ENCODE results near the gene CDS2.

Gene CDS2

DNA sequence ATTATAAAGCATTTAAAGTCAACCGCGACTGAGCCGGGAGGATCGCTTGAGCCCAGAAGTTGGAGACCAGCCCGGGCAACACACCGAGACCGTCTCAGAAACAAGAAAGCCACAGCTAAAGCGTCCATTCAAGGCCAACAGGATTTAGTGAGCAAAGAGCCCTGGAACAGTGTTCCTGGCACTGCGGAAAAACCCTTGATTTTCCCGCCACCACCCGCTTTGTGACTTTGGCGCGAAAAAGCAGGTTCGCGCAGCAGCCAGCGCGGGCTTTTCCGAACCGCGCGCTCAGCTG, 7.7 kb upstream of the CDS2 start:
- DNase-seq (ENCODE audit: low read depth in 2 of 2, low spot score in 1 of 2) = no peak

DNA sequence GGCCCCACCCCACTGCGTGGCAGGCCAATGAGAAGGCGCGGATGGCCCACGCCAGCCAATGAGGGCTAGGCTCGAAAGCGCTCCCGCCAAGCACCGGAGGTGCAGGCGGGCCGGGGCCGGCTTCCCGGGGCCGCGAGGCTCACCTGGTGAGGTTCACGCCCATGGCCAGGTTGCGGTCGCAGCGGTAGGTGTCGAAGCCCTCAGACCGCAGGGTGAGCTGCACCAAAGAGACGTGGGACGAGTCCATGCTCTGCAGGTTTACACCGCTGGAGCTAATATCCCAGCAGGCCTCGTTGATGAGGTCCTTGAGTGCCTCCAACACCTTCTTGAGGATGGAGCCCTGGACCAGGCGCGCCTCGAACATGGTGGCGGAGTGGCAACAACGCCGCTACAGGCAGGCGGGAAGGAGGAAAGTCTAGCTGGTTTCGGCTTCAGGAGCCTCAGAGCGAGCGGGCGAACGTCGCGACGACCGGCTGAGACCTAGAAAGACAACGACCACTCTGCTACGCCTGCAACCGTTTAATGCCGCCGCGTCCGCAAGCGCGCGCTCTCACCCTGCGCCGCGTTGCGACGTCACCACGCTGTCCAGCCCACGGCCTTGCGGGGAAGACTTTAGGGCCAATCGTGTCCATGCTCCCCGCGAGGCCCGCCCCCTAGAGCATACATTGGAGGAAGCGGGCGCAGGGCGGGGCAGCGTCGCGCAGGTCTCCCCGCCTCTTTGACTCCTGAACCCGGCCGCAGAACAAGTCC, 7.2 kb upstream of the CDS2 start, which contains the start of gene PCNA:
PCNA (minus strand) TSS at position 524 of the 750 bp plus-strand sequence; CDS start at position 364, 160 bp downstream.
- DNase-seq (ENCODE audit: low read depth in 2 of 2, low spot score in 1 of 2) = peak; percentile 82 to 93

DNA sequence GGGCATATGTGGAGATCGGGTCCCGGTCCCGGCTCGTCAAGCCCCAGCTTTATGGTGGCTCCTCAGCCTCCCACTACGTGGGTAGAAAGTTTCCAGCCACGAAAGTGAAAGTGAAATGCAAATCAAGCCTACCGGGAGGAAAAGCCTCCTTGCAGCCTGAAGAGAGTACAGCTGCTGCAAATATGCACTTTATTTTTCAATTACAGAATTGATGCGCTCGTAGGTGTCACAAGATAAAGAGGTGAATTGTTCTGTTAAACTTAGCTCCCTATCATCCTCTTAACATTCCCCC, 6.7 kb upstream of the CDS2 start:
- DNase-seq (ENCODE audit: low read depth in 2 of 2, low spot score in 1 of 2) = no peak

DNA sequence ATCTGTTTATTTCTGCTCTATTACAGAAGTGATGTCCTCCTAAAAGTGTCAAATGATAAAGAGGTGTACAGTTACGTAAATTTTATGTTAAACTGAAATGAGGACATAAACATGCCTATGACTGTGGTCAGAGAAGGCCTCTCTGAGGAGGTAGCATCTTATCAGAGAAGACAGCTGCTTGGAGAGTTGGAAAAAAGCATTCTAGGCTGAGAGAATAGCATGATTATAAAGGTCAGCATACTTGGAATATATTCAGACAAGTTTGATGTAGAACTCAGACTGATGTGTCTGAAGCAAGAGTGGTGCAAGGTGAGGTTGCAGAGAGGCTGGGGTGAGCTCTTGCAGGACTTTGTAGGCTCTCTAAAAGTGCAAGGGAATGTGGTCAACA, 3.9 kb upstream of the CDS2 start:
- DNase-seq (ENCODE audit: low read depth in 2 of 2, low spot score in 1 of 2) = no peak

DNA sequence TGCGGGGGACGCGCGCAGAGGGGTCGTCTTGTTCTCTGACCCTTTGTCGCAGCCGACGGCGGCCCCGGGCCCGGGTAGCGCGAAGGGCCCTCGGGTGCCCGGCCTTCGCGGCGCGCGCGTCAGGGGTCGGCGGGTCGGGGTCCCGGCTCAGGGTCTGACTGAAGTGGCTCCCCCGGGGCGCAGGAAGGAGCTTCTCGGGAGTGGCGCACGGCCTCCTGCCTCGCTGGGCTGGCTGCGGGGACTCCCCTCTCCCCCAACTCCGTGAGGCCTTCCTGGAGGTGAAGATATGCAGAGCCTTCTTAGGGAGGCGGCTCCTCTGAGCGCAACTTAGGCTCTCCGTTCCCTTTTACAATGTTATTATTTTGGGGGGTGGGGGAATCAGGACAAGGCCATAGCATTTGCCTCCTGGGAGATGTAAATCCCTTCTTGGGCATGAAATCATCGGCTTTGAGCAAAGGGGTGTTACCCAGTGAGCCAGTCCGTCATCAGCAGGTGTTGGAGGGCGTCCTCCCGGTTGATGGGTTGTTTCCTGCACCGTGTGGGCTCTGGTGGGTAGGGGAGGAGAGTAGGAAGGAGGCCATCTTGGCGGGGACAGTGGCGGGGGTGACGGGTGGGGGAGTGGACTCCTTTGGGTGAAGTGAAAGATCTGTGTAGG, 523 bp downstream of the CDS2 start:
- DNase-seq (ENCODE audit: low read depth in 2 of 2, low spot score in 1 of 2) = peak; percentile 26 to 32

DNA sequence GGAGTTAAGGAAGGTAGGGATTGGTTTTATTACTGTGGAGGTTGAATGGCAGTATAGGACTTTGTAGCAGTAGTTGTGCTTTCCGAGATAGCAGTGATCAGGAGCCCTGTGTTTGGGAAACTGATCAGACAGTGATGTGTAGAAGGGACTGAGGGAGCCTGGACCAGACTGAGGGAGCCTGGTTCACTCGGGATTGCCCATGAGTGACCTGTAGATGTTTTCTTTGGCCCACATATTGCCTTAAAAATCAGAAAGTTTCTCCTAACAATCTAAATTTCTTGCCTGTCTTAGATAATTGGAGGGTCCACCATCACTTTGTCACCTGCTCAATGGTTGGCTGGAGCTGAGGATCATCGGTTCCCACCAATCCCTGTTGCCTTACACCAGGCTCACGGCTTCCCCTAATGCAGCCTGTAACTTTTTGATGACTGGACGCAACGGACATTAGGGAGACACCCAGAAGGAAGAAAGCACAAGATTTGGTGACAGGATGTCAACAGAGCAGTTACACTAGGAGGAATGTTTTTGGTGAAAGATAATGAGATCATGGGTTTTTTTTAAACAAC, 1.1 kb downstream of the CDS2 start:
- DNase-seq (ENCODE audit: low read depth in 2 of 2, low spot score in 1 of 2) = no peak

DNA sequence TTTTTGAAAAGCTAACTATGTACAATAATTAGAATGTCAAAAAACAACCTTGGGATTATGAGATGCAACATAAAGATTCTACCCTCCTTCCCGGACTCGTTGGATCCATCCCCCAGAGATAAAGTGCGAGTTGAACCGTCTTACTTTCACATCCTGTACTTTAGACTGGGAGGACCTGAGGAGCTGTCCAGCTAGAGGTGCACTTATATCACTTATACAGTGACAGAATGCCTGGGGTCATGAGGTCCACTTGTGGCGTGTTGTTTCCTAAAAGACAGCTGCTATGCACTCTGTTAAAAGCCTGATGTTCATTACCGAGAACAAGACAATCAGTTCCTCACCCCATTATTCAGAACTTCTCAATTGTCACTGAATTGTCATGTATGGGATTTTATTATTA, 2.1 kb downstream of the CDS2 start:
- no peak for DNase-seq (ENCODE audit: low read depth in 2 of 2, low spot score in 1 of 2)

DNA sequence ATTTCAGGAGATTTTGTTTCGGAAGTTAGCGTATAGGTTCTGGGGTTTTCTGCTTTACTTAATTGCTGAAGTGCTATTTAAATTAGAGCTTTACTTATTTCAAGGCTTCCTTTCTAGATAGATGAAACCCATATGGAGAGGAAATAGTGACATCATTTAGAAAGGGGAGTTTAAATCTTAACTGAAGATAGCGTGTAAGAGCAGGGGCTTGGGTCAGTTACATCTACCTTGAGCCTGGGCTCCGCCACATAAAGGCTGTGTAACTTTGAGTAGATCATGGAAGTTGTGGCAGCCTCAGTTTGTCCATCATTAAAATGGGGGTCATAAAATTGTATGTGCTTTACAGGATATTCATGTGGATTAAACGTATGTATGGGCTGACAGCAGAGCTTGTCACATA, 4.7 kb downstream of the CDS2 start:
- no peak for DNase-seq (ENCODE audit: low read depth in 2 of 2, low spot score in 1 of 2)

DNA sequence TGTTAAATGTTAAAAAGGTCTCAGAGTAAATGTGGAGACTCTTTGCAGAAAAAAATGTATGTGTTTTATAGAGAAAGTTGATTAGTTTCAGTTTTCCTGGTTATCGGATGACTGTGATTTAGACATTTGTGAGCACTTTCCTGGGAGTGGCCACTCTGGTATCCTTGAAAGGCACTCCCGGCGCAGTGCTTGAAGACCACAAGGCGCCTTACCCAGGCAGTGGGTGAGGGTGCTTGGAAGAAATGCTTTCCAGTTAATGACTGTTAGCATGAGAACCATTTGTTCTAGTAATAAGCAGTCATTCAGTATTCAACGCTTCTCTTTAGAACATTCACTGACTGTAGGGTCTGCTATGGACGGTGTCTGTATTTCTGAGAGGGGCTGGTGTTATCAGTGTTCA, 7.2 kb downstream of the CDS2 start:
- DNase-seq (ENCODE audit: low read depth in 2 of 2, low spot score in 1 of 2) = no peak

DNA sequence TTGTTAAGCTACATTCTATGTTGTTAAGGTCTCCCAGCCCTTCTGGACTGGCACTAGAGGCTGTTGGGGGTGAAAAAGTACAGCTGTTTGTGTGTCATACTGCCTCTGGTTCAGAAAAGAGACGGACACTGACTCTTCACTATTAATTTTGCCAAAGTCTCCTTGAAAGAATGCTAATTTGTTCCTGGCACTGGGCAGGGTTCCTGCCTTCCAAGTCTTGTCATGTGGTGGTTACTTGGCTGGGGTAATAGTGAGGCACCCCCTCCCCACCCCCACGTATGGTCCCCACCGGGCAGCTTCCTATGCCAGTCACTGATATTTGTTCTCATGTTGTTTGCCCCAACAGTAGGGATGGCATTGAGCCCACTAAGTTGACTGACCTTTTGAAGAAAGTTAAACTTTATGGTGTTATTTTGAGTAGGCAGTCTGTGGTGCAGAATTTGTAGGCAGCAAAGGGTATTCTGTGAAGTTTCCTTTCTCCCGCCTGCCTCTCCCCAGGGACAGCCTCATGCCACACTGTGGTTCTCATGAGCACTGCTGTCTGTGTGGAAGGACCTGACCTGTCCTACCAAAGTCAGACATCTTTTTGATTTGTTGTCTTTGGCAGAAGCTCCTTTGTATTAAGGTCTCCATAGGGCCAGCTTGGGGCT, 8.7 kb downstream of the CDS2 start:
- DNase-seq (ENCODE audit: low read depth in 2 of 2, low spot score in 1 of 2) = no peak

DNA sequence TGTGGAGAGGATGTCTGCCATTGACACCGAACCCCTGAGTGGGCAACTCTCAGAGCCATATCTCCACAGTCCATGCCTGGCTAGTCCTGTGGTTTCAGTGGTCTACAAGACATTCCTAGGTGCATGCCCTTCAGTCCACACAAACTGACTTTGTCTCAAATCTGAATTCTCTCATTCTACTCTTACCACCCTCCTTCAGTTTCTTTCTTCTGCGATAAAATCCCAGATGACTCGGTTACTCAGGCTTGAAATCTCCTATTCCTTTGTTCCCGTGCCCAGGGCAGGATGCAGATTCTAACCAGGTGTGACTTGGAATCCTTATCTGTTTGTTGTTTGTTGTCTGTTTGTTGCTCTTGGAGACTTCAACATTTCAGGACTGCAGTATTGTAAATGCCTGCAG, 9.3 kb downstream of the CDS2 start:
- no peak for DNase-seq (ENCODE audit: low read depth in 2 of 2, low spot score in 1 of 2)

DNA sequence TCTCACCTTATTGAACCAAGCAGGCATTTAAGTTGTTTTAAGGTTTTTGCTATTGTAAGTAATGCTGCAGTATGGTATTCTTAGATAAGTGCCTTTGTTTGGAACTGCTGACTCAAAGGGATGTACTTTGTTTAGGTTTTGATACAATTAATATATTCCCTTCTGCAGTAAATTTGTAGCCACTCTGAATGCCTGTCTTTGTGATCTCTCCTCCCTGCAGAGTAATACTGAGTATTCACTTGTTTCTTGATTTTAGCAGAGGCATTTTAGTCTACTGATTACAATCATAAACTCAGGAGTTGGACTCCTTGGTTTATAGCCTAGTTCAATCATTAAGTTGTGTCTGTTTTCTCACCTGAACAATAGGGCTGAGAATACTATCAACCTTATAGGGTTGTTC, 13.4 kb downstream of the CDS2 start:
- no peak for DNase-seq (ENCODE audit: low read depth in 2 of 2, low spot score in 1 of 2)

DNA sequence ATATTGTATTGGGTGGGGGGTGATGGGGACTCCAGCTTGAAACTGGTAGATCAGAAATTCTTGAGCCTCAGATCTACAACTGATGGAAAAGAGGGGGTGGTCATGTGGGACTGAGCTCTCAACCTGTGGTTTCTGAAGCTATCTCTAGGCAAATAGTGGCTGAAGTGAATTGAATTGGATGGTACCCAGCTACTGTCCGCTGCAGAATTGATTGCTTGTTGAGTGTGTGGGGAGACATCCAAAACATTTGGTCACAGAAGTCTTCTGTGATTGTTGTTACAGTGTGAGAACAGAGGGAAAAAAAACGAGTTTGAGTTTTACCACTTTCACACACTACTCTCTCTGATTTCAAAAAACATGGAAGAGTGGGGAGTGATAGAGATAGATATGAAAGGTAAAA, 14.8 kb downstream of the CDS2 start:
- no peak for DNase-seq (ENCODE audit: low read depth in 2 of 2, low spot score in 1 of 2)

DNA sequence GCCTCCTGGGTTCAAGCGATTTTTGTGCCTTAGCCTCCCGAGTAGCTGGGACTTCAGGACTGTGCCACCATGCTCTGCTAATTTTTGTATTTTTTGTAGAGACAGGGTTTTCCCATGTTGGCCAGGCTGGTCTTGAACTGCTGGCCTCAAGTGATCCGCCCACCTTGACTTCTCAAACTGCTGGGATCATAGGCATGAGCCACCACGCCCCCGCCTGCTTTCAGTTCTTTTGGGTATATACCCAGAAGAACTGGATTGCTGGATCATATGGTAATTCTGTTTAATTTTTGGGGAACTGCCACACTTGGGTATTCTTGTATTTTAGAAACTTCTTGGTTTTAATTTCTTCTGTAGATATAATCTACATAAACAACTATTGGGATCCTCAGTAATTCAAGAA, 17.0 kb downstream of the CDS2 start:
- no peak for DNase-seq (ENCODE audit: low read depth in 2 of 2, low spot score in 1 of 2)

DNA sequence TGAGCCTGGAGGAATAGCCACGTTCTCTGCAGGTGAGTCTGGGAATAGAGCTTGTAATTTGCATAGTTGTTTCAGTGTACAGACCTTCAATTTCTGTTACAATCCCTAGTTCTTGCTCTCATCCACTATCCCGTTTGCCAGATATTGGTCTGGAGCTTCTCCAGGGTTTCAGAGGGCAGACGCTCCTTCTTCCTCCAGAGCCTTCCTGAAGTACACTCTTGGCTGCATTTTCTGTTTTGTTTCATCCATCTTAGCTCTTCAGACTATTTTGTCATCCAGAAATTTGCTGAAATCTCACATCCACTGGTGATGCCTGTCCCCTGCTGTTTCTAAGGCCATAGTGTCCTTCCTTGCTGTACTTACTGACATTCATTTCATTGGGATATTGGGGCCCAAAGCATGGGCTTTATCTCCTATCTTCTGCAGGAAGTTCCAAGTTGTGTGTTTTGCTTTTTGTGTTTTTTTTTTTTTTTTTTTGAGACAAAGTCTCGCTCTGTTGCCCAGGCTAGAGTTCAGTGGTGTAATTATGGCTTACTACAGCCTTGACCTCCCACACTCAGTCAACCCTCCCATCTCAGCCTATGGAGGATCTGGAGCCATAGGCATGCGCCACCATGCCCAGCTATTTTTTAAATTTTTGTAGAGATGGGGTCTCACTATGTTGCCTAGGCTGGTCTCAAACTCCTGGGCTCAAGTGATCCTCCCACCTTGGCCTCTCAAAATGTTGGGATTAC, 18.7 kb downstream of the CDS2 start:
- DNase-seq (ENCODE audit: low read depth in 2 of 2, low spot score in 1 of 2) = no peak

DNA sequence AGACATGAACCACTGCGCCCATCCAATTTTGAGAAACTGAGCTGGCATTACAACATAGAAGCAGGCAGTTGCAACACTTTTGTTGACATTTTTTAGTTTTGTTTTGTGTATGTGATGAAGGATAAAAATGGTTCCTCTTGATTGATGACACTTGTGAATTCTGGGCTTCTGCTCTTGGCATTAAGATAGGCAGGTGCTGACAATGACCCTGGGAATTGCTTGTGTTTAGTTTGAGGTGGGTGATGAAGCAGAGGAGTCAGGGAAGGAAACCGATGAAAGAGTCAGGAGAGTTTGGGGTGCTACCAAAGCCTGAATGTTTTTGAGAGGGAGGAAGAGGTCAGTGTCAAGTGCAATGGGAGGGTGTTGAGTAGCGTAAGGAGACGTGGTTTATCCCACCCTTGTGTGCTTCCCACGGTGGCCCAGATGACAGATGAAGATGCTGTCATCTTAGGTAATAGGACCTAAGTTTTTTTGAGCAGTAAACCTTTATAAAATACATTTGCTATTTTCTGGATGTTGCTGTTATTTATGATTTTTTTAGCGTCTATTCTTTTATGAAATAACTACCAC, 19.4 kb downstream of the CDS2 start:
- DNase-seq (ENCODE audit: low read depth in 2 of 2, low spot score in 1 of 2) = no peak

DNA sequence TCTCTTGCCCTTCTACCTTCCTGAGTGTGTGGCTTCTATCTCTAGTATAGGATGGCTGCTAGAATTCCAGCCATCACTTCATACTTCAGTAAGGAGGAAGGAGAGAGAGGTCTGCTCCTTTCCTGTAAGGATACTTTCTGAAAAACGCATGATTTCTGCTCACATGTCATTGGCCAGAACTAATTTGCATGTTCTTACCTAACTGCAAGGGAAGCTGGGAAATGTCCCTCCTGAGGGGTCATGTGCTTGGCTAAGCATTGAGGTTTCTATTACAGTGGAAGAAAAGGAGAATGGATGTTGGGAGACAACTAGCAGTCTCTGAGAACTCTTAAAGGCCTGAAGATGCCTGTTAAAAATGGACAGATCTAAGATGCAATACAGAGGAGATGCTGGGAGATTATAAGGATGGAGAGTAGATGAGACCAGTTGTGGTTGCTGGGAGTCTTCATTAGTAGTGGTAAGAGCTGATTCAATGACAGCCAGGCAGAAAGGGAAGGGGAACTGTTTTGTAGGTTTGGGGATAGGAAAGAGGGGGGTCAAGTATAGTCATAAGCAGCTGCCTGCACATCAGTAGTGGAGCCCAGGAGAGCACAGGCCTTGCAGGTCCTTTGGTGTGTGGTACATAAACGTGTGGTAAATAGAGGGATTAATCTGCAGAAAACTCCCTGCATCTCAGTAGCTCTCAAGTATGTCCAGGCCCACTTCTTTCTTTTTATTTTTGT, 20.2 kb downstream of the CDS2 start:
- no peak for DNase-seq (ENCODE audit: low read depth in 2 of 2, low spot score in 1 of 2)

DNA sequence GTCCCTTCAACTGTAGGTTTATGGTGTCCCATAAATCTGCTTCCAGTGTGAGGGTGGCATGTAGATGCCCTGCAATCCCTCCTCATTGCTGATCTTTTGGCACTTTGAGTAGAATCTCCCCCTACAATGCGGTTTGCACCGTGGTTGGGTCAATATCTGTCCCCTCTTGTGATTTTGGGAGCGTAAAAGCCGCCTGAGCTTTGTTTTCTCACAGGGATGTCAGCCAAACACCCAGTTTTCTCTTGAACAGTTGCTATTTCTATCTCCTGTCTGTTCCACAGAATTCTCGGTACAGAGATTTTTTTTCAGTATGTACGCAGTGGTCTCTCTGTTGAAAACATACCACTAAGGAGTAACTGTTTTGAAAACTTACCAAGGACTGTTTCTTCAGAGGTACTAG, 21.8 kb downstream of the CDS2 start:
- no peak for DNase-seq (ENCODE audit: low read depth in 2 of 2, low spot score in 1 of 2)

DNA sequence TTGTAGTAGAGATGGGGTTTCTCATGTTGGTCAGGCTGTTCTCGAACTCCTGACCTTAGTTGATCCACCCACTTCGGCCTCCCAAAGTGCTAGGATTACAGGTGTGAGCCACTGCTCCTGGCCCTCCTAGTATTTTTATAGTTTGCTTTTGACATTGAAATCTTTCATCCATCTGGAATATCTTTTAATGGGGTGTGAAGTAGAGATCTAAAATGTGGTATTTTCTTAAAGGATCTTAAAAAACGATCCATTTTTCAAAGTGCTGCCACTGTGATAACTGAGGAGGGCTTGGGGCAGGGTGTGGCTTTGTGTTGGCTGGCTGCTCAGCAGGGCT, 23.1 kb downstream of the CDS2 start:
- no peak for DNase-seq (ENCODE audit: low read depth in 2 of 2, low spot score in 1 of 2)

DNA sequence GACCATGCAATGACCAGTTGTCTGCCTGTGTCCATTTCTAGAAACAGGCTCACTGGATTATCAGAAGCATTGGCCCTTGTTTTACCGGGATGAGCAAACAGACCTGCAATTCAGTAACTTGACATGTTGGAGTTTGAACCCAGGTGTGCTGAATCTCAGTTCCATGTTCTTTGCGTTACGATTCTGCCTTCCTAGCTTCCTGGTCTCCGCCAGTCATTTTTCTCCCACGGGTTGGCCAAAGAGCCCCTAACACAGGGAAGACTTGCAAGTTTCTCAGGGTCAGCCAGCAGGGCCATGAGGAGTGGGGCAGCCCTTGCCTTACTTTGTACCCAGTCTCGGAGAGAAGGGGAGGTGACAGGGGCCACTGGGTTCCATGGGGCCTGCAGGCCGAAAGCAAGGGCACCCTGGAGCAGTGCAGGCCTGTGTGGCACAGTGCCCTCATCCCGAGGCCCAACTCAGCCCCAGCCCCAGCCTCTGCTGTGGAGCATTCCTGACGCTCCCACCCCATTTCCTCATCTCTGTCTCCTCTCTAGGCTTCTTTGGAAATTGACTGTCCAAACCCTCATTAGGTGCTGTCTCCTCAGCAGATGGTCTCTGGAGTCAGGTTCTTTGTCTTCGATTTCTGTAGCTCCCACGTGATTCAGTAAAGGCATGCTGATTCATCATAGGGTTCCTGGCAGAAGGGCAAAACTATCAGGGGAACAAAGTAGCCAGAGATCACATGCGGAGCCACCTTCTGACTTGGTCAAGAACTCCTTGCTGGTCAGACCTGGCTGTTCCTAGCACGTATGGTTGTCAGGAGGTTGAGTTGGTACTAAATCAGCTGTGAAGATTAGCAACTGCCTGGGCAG, 23.6 kb downstream of the CDS2 start:
- DNase-seq (ENCODE audit: low read depth in 2 of 2, low spot score in 1 of 2) = no peak
